VCaP (cell line): Measurements from ENCODE around the gene PCDHA1.

Source experiments
- H3K27ac ChIP-seq: fragments of 450-650 bp; 2 replicates; pipeline ENCODE4 v1.5.1; 2017
- CTCF ChIP-seq: fragments of 450-650 bp; conservative IDR thresholded peaks from 2 replicates; pipeline ENCODE4 v1.5.1; 2017; ENCODE audit warnings: mild to moderate bottlenecking, moderate library complexity

The PCDHA1 gene

GRCh38 chr5:140989254-140990020 lies 203.5 kb downstream of the PCDHA1 start:
- no peak for TF ChIP-seq CTCF
- H3K27ac ChIP-seq: no peak overlapping the region

- peak overlapping the region; percentile 67 for H3K27ac ChIP-seq
Measured at GRCh38 chr5:140992828-140993227, 206.9 kb downstream of the PCDHA1 start.

GRCh38 chr5:140996060-140996459 lies 210.1 kb downstream of the PCDHA1 start:
- no peak for TF ChIP-seq CTCF
- no peak overlapping the region for H3K27ac ChIP-seq

More at GRCh38 chr5:140992828-140993227, 206.9 kb downstream of the PCDHA1 start:
- TF ChIP-seq CTCF: no peak

- TF ChIP-seq CTCF: no peak
- no peak overlapping the region for H3K27ac ChIP-seq
Measured at GRCh38 chr5:140998921-140999410, 213.0 kb downstream of the PCDHA1 start.

- no peak for TF ChIP-seq CTCF
- peak overlapping the region; percentile 85 for H3K27ac ChIP-seq
Measured at GRCh38 chr5:141001446-141001843, 215.5 kb downstream of the PCDHA1 start.

GRCh38 chr5:141001844-141002604 lies 216.1 kb downstream of the PCDHA1 start:
- peak overlapping the region; percentile 85 for H3K27ac ChIP-seq

More at GRCh38 chr5:141001844-141002604, 216.1 kb downstream of the PCDHA1 start:
- TF ChIP-seq CTCF: no peak
